NCI-H2081 (cell line): ENCODE results near the gene VRK3.
"Not testable (repeated sequence)": the region's sequence is repeated elsewhere in the genome, so short reads cannot be mapped to it uniquely, and the experiment has no call there.

Experiments
- DNase-seq, 2 experiments: peaks; one replicate each; lab custom pipeline; 2025; lab: John Stamatoyannopoulos, UW

Gene VRK3

DNA sequence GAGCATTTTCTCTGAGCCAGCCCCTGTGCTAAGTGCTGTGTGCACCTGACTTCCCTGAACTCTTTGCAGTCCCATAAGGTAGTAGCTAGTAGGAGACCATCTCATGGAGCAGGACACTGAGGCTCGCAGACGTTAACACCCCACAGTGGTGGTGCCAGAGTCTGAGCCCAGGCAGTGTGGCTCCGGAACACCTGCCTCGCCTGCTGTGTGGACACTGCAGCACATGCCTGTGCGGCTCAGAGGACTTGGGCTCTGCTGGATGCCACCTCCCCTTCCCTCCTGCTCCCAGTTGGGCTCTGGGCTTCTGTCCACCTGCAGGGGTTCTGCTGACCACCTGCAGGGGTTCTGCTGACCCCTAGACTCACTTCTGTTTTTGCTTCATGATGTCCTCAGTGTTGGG is 37.2 kb downstream of the VRK3 start:
- DNase-seq = no peak

DNA sequence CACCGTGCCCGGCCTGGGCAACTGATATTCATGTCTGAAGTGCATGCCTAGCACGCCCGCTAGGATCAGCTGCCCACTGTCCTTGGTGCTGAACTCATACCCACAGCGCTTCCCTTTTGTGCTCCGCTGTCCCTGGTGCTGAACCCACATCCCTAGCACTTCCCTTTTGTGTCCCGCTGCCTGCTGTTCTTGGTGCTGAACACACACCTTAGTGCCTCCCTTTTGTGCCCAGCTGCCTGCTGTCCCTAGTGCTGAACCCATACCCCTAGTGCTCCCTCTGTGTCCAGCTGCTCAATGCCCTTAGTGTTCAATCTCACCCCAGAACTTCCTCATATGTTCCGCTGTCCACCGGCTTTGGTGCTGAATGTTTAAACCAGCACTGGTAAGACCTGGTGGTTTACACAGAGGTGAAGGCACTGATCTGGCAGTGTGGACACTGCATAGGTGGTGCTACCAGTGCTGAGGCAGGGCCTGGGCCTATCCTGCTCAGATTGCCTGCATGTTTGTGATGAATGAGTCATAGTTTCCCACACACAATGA is 37.9 kb downstream of the VRK3 start:
- DNase-seq = no peak

DNA sequence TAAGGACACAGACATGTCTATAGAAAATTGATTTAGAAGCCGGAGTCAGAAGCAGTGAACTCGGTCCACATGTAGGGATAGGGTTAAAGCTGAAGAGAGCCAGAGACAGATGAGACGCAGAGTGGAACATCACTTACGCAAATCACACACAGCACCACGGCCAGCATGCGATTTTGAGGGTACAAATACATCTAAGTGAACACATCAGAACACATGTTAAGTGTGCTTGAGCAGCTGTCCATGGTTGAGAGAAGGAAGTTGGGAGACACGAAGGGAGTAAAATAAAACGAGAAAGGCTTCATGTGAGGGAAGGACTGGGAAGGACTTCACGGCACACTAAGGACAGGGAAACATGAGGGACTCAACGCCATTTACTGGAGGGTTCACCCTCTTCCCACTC is 38.8 kb downstream of the VRK3 start:
- DNase-seq = no peak

DNA sequence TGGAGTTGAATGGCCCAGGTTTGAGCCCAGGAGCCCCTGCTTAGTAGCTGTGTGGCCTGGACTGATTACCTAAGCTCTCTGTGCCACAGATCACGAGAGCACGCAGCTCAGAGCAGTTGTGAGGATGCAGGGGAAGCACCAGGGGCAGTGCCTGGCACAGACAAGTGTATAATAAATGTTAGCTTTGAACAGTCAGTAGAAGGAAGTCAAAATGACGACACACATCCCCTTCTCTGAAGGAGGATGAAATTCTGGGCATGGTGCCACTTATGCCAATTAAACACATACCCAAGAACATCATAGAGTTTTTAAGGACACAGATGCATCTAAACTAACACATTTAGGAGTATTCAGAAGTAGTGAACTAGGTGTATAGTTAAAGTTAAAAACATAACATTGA is 39.3 kb downstream of the VRK3 start:
- DNase-seq = no peak

DNA sequence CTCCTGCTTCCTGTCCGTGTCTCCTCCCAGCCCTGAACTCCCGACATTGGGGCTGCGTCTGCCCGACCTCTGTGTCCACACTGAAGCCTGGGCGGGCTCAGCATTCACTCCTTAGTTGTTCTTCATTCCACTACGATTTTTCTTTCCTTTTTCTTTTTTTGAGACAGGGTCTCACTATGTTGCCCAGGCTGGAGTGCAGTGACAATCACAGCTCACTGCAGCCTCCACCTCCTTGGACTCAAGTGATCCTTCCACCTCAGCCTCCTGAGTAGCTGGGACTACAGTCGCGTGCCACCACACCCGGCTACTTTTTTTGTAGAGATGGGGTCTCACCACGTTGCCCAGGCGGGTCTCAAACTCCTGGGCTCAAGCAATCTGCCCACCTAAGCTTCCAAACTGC is 40.7 kb downstream of the VRK3 start:
- no peak for DNase-seq

DNA sequence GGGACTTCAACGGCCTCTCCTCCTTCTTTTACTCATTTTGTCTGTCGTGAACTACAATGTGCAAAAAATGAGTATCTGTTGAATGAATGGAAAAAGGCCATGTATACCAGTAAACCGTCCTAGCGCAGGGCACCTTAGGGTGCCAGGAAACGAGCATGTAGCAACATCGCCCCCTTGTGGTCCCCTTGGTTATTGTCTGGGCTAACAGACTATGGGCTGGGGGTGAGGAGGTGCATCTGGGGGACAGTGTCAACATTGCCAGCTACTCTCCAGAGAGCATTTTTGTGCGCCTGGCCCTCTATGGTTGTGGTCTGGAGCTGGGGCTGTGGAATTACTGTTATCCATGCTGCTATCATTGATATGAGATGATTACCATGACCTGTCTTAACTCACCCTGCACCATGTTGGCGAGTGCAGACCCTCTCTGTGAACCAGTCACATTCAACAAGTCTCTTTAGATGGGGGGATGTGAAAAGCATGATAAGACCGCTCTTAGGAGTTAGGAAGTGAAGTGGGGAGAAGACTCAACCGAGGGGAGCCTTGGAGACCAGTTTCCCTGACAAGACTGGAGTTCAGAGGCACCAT is 41.4 kb downstream of the VRK3 start:
- peak; percentile 49 to 56 for DNase-seq

DNA sequence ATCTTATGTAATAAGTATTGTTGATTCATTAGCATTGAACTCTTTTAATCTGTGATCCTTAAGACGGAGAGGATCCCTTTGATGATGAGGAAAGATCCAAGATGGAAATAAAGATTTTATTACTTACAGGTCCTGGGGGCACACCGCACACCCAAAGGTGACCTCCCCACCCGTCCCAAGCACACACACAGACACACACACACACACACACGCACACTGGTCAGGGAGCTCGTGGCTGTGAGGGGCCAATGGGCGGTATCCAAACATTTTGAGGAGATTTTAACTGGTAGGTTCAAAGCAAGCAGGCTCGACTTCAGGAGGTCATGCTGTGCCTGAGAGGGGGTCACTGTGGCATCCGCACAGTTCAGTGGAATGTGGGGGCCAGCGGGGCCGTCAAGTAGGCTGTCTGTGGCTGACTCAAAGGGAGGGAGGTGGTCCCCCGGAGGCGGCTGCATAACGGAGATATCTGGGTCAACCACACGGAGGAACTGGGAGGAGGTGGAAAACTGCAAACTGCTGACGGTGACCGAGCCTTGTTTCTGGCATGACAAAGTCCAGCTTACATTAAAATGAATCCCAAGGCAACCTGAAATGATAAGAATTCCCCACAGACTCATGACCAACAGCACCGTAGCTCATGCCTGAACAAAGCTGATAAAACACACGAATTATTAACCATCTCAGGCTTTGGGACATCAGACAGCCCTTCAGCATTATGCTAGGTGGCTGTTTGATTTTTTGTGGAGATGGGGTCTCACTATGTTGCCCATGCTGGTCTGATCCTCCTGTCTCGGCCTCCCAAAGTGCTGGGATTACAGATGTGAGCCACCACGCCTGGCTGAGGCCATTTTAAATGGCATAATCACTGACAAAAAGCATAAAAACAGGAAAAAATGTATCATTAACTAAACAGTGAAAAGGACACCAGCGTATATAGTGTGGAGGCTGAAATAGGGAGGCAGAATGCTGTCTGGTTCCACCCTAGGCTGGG is 43.3 kb downstream of the VRK3 start:
- no peak for DNase-seq

DNA sequence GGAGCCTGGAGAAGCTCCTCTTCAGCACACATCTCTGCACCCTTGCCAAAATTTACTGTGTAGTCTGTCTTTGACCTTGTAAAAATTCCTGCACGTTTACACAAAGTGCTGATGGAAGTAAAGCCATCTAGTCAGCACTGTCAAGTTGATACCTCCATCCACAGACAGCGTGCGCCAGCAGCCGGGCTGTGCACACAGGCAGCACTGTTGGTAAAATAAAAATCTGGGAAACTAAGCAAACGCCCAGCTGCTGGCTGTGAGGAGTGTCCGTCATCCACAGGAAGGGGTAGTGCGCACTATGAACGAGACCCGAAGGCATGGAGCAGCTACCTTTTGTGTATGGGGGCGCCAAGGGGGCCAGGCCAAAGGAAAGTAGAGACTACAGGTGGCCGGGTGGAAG is 46.8 kb downstream of the VRK3 start:
- no peak for DNase-seq

DNA sequence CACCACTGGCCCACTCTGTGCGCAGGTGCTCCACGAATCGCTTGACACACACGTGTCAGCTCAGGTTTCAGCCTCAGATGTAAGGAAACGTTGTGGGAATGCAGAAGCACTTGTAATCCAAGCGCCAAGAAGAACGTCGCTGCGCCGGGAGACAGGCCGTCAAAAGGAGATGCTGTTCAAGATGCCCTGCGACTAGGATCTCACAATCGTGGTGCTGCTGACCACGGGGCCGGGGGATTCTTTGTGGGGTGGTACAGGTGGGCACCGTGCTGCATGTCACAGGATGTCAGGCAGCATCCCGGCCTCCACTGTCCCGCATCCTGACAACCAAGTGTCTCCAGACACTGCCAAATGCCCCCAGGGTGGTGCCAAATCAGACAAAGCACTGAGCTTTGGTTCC is 47.3 kb downstream of the VRK3 start:
- no peak for DNase-seq

DNA sequence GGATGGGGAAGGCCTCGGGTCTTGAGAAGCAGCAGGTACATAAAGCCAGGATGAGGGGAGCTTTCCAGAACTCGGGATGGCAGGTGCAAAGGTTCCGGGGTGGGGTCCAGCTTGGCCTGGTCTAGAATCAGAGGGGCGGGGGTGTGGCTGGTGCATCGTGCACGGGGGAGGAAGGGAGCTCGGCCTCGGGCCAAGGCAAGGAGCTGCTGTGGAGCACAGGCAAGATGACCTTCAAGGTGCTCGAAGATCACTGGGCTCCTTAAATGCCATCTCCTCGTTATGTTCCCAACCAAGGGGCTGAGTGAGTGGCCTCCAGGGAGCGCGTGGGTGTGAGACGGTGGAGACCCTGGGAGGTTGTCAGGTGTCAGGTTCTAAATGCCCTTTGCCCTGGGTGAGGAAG is 48.1 kb downstream of the VRK3 start:
- DNase-seq = no peak

DNA sequence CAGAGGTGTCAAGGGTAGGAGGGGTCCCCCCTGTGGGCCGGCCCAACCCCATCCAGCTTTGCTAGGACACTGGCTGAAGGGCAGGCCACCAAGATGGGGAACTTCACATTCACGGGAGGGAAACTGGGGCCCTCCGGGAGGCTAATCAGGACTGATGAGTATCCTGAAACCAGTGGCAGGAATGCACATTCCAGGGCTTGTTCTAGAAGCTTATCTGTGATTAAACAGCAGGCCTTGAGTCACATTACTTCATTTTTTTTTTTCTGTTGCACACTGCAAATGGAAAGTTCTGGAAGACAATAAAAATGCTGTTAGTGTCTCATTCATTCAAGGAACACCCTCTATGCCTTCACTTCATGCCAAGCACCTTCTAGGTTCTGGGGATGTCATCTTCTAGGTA is 48.7 kb downstream of the VRK3 start:
- DNase-seq = no peak

DNA sequence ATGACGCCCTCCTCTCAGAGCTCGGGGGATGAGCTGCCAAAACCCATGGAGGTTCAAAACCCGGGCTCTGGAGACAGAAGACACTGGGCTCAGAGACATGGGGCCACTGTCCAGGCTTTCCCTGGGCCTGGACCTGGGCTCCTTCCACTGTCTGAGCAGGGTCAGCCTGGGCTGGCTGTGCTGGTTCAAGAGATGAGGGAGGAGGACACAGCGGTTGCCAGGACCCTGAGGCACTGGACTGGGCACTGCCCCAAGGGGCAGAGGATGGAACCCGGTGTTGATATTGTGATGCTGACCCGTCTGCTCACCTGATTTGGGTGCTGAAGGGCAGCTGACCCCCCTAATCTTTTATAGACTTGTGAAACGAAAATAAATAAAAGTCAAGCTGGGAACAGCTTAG is 50.1 kb downstream of the VRK3 start:
- no peak for DNase-seq

DNA sequence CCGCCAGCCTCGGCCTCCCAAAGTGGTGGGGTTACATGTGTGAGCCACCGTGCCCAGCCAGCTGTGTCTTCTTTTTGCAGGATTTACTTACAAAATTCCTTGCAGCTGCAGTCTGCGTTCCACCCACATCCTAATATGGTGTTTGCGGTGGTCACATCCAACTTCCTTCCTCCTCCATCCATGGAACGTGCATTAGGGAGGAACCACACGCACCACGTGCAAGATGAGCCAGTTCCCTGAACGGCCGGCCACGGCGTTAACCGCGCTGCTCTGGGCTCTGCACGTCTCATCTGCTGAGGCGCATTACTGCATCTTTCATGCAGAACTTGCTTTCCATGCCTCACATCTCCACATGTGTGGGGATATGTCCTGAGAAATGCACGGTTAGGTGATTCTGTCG is 51.2 kb downstream of the VRK3 start:
- DNase-seq = no peak

DNA sequence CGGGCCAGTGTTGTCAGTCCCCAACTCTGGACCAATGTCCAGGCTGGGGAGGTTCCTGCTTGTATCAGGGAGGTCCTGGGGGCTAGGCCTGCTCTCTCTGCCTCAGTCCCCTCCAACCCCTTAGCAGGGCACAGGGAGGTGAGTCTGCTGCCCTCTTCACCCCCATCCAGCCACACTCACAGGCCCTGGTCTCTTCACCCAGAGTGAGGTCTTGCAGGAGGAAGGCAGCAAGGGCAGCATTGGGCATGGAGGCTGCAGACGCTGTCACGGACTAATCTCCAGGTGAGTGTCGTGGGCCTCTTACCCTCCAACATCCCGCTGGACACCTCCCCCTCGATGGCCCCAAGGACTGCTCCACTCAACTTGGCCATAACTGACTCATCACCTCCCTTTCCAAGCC is 52.3 kb downstream of the VRK3 start:
- DNase-seq = no peak

DNA sequence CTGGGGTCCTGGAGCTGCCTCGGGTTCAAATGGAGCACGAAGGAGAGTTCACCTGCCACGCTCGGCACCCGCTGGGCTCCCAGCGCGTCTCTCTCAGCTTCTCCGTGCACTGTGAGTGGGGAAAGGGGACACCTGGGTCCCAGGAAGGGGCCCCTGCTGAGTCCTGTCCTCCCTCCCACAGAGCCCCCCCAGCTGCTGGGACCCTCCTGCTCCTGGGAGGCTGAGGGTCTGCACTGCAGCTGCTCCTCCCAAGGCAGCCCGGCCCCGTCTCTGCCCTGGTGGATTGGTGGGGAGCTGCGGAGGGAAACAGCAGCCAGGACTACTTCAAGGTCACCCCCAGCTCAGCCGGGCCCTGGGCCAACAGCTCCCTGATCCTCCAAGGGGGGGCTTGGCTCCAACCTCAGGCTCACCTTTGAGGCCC is 53.2 kb downstream of the VRK3 start:
- DNase-seq = no peak

DNA sequence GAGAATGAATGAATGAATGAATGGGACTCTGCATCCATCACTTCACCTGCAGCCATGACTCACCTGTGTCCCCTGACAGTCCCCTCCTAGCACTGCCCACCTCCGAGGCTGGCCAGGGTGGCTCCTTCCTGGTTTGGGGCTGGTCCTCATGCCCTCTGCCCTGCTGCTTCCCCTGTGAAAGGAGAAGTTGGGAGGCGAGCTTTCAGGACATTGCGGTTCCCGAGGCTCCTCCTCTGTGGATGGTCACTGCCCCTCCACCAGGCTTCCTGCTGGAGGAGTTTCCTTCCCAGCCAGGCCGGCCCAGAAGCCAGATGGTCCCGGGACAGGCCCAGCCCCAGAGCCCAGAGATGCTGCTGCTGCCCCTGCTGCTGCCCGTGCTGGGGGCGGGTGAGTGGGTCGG is 55.8 kb downstream of the VRK3 start:
- DNase-seq = not testable (repeated sequence)

DNA sequence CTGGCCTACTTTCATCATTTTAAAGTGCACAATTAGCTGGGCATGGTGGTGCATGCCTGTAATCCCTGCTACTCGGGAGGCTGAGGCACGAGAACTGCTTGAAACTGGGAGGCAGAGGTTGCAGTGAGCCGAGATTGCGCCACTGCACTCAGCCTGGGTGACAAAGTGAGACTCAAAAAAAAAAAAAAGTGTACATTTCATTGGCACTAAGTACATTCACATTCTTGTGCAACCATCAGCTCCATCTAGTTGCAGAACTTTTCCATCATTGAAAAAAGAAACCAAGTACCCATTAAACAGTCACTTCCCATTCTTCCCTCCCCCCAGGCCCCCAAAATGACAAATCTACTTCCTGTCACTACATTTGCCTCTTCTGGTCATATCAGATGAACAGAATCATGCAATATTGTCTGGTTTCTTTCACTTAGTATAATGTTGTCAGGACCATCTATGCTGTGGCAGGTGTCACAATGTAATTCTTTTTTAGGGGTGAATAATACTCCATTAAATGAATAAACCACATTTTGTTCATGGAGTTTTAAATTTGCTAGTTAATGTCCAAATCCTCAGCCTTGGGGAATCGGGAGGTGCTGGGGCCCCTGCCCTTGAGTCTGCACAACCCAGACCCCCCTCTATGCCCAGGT is 56.8 kb downstream of the VRK3 start:
- no peak for DNase-seq

DNA sequence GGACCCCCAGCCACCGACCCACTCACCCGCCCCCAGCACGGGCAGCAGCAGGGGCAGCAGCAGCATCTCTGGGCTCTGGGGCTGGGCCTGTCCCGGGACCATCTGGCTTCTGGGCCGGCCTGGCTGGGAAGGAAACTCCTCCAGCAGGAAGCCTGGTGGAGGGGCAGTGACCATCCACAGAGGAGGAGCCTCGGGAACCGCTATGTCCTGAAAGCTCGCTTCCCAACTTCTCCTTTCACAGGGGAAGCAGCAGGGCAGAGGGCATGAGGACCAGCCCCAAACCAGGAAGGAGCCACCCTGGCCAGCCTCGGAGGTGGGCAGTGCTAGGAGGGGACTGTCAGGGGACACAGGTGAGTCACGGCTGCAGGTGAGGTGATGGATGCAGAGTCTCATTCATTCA is 64.2 kb downstream of the VRK3 start, which contains the start of gene SIGLEC11:
Gene SIGLEC11, minus strand, starts transcription at position 193 of the 400 bp plus-strand sequence. Its CDS starts 91 bp downstream, at position 102.
- not testable (repeated sequence) for DNase-seq

DNA sequence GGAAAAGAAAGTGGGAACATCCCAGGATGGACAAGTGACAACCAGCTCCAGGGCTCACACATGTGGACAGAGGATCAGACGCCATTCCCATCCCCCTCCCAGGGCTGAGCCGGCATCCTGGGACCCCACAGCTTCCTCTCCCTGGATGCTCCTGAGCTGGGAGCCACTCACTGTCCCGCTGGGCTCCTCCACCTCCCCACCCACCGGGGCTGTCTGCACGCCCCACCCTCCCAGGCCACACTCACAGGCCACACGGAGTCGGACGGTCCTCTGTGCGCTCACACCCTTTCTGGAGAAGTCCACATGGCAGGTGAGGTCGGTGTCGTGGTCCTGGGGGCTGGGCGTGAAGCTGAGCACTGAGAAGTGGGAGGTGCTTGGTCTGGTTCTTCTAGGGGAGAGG is 65.3 kb downstream of the VRK3 start:
- not testable (repeated sequence) for DNase-seq

DNA sequence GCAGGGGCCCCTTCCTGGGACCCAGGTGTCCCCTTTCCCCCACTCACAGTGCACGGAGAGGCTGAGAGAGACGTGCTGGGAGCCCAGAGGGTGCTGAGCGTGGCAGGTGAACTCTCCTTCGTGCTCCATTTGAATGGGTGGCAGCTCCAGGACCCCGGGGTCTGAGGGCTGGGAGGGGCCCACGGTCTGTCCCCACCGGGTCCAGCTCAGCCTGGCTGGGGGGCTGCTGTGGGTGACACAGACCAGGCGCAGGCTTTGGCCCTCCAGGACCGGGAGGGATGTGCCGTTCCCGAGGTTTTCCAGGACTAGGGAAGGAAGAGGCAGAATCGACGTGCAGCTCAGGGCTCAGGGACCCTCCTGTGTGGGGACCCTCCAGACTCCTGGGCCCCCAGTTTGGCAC is 66.6 kb downstream of the VRK3 start:
- DNase-seq = not testable (repeated sequence)

DNA sequence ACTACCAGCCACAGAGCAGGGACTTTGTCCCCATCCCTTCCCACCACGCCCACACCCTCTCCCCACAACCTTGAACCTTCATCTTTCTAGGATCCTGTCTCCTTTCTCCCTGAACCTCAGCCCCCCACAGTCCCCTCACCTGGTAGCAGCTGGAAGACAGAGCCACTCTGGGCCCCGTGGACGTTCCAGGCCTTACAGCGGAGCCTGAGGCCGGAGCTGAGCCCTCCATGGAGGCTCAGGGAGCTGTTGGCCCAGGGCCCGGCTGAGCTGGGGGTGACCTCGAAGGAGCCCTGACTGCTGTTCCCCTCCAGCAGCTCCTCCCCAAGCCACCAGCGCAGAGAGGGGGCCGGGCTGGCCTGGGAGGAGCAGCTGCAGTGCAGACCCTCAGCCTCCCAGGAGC is 67.0 kb downstream of the VRK3 start:
- not testable (repeated sequence) for DNase-seq

DNA sequence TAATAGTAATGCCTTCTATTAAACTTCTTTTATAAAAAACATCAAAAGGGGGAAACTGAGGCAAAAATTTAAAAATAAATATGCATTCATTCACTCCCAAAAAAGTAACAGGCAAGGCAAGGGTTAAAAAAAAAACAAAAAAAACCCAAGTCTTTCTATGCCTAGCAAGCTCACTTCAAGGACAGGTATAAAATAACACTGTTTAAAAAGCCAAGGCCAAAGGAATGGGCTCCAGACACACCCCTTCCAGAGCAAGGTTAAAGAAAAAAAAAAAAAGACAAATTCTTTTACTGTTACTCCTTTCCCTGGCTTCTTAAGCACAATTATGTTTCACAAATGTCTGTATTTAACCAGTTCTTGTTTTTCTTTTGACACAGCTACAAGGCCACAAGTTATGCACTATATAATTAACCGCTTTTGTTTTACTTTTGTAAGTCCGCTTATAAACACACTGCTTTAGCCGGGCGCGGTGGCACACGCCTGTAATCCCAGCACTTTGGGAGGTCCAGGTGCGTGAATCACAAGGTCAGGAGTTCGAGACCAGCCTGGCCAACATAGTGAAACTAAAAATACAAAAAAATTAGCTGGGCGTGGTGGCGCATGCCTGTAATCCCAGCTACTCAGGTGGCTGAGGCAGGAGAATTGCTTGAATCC is 67.8 kb downstream of the VRK3 start:
- DNase-seq = no peak
